IMR-90 (cell line): ENCODE results near the gene VNN1. TPM values are rescaled to one million over a fixed set of nuclear protein-coding genes. Genes with fewer than 3 reads are reported as not detected.
A peak's percentile ranks its signal among the peaks of the same experiment; 100 is the strongest.

ENCODE experiments used
- ATAC-seq: fragments of 200-7000 bp; cut with Tn5 transposase; 2 replicates; pipeline ENCODE4 v1.9.1; 2020; ENCODE audit warnings: low read depth, mild to moderate bottlenecking, moderate library complexity
- BruUV-seq: library from RNA; stranded (reverse); fragments of 400-500 nt; replicated peaks from 2 replicates; lab custom pipeline; 2021; lab: Mats Ljungman, UMichigan
- CTCF ChIA-PET: fragments of 300-600 bp; formaldehyde crosslinking; extraction: SDS; loops from one replicate; lab custom pipeline; 2021; ENCODE audit warnings: antibody characterized with exemption; lab: Yijun Ruan, JAX
- POLR2A ChIA-PET: fragments of 300-600 bp; sonication (Branson Sonifier 250); formaldehyde crosslinking; loops from one replicate; lab custom pipeline; 2022; ENCODE audit warnings: antibody characterized with exemption; ENCODE audit not compliant: unreplicated experiment; lab: Charles Lee
- DNase-seq: peaks from one replicate; pipeline ENCODE4 v3.0.0; 2013
- H2AFZ ChIP-seq: replicated peaks from 2 replicates; pipeline ENCODE3; 2013; ENCODE audit warnings: low read length, mild to moderate bottlenecking; ENCODE audit not compliant: poor library complexity
- H2AK5ac ChIP-seq: 2 replicates; pipeline ENCODE4 v1.6.1; 2013; ENCODE audit warnings: low read depth, low read length, inconsistent platforms
- H2AK9ac ChIP-seq: replicated peaks from 2 replicates; pipeline ENCODE3; 2013; ENCODE audit warnings: mild to moderate bottlenecking, low read depth, low read length, moderate library complexity; ENCODE audit not compliant: poor library complexity
- H2BK120ac ChIP-seq: 2 replicates; pipeline ENCODE4 v1.6.1; 2013; ENCODE audit warnings: low read depth, low read length, inconsistent platforms
- H2BK15ac ChIP-seq: 3 replicates; pipeline ENCODE4 v1.6.1; 2013; ENCODE audit warnings: low read depth, low read length, inconsistent platforms
- H2BK20ac ChIP-seq: 2 replicates; pipeline ENCODE4 v1.6.1; 2013; ENCODE audit warnings: low read depth, mild to moderate bottlenecking, inconsistent platforms, low read length, moderate library complexity
- H2BK5ac ChIP-seq: 2 replicates; pipeline ENCODE4 v1.6.1; 2013; ENCODE audit warnings: mild to moderate bottlenecking, low read depth, low read length, inconsistent platforms; ENCODE audit not compliant: poor library complexity, severe bottlenecking
- H3K14ac ChIP-seq: replicated peaks from 2 replicates; pipeline ENCODE4 v1.6.1; 2013; ENCODE audit warnings: low read depth, low read length, inconsistent platforms
- H3K18ac ChIP-seq: 2 replicates; pipeline ENCODE4 v1.6.1; 2013; ENCODE audit warnings: low read depth, low read length, control low read depth
- H3K23ac ChIP-seq: 2 replicates; pipeline ENCODE4 v1.6.1; 2013; ENCODE audit warnings: low read depth, low read length, inconsistent platforms
- H3K27ac ChIP-seq: 2 replicates; pipeline ENCODE4 v1.5.1; 2013; ENCODE audit warnings: mild to moderate bottlenecking, control low read depth, low read length; ENCODE audit not compliant: insufficient read depth
- H3K27me3 ChIP-seq: 2 replicates; pipeline ENCODE4 v1.6.1; 2013; ENCODE audit warnings: low read length; ENCODE audit not compliant: control insufficient read depth, insufficient read depth
- H3K36me3 ChIP-seq: 2 replicates; pipeline ENCODE4 v1.6.1; 2013; ENCODE audit warnings: low read length, mixed read lengths; ENCODE audit not compliant: control insufficient read depth, insufficient read depth
- H3K4ac ChIP-seq: 2 replicates; pipeline ENCODE4 v1.6.1; 2013; ENCODE audit warnings: low read depth, low read length, inconsistent platforms
- H3K4me1 ChIP-seq: 2 replicates; pipeline ENCODE4 v1.6.1; 2013; ENCODE audit warnings: low read length, mixed read lengths; ENCODE audit not compliant: control insufficient read depth, insufficient read depth
- H3K4me2 ChIP-seq: 2 replicates; pipeline ENCODE4 v1.6.1; 2013; ENCODE audit warnings: low read depth, mild to moderate bottlenecking, control low read depth, low read length, moderate library complexity
- H3K4me3 ChIP-seq: 2 replicates; pipeline ENCODE4 v1.5.1; 2013; ENCODE audit warnings: low read depth, mild to moderate bottlenecking, control low read depth, low read length, moderate library complexity; ENCODE audit not compliant: insufficient read depth
- H3K56ac ChIP-seq: 2 replicates; pipeline ENCODE4 v1.6.1; 2013; ENCODE audit warnings: low read length, inconsistent platforms; ENCODE audit not compliant: insufficient read depth; ENCODE audit errors: extremely low read depth
- H3K79me1 ChIP-seq, 2 experiments: 2 replicates each; pipeline ENCODE4 v1.6.1; 2013; ENCODE audit warnings: low read length in 2 of 2, inconsistent platforms in 1 of 2, low read depth in 1 of 2
- H3K9ac ChIP-seq: 2 replicates; pipeline ENCODE4 v1.6.1; 2013; ENCODE audit warnings: low read depth, low read length, control low read depth
- H3K9me1 ChIP-seq: 2 replicates; pipeline ENCODE4 v1.6.1; 2013; ENCODE audit warnings: low read length, inconsistent platforms; ENCODE audit not compliant: insufficient read depth
- H3K9me3 ChIP-seq: 2 replicates; pipeline ENCODE4 v1.6.1; 2013; ENCODE audit warnings: low read length; ENCODE audit not compliant: control insufficient read depth, insufficient read depth
- H4K20me1 ChIP-seq: 2 replicates; pipeline ENCODE4 v1.6.1; 2013; ENCODE audit warnings: low read length, inconsistent platforms; ENCODE audit not compliant: insufficient read depth
- H4K5ac ChIP-seq: 2 replicates; pipeline ENCODE4 v1.6.1; 2013; ENCODE audit warnings: mild to moderate bottlenecking, low read depth, low read length, control low read depth
- H4K8ac ChIP-seq, 2 experiments: 2 replicates each; pipeline ENCODE4 v1.6.1; 2013; ENCODE audit warnings: low read depth in 2 of 2, low read length in 2 of 2, control low read depth in 1 of 2, inconsistent platforms in 1 of 2
- H4K91ac ChIP-seq: 2 replicates; pipeline ENCODE4 v1.6.1; 2013; ENCODE audit warnings: low read depth, low read length, inconsistent platforms; ENCODE audit not compliant: insufficient read depth
- CEBPB ChIP-seq: IDR thresholded peaks from 2 replicates; pipeline ENCODE4 v1.6.1; 2012; ENCODE audit warnings: low read depth, low read length, improper control_type of control experiment
- NFE2L2 ChIP-seq: fragments of 150-350 bp; IDR thresholded peaks from 2 replicates; pipeline ENCODE4 v1.6.1; 2016; ENCODE audit warnings: low read depth, mild to moderate bottlenecking, low read length
- WGBS, 2 experiments: methylation state at CpG; one replicate each; pipeline versions ENCODE4 v1.1.5 to v1.1.7; 2013; ENCODE audit warnings: missing lambda C conversion rate in 2 of 2; ENCODE audit not compliant: insufficient read length in 1 of 2; ENCODE audit errors: extremely low coverage in 2 of 2; 5-methylcytosine and 5-hydroxymethylcytosine counted together
- dilution Hi-C: fragments of 300-500 bp; cut with HindIII; formaldehyde crosslinking; loops from one replicate; pipeline ENCODE4 v1.14.3; 2018; ENCODE audit warnings: low sequenced_read_pairs; ENCODE audit not compliant: unreplicated experiment
- in situ Hi-C: fragments of 300-500 bp; cut with MboI; formaldehyde crosslinking; loops from 3 replicates; pipeline ENCODE4 v1.14.3; 2019; ENCODE audit warnings: low sequenced_read_pairs, inconsistent platforms, mixed read lengths
- intact Hi-C: fragments of 100-400 bp; cut with micrococcal nuclease; formaldehyde crosslinking; loops from 2 replicates; pipeline ENCODE4 v1.10.0; 2022
- polyA plus RNA-seq, 3 experiments: library from polyadenylated mRNA; depleted of rRNA; stranded (reverse); fragments of >200 nt; gene quantifications; 2 replicates each; pipeline ENCODE4 v1.2.3, GENCODE V29; 2012; ENCODE audit warnings: low replicate concordance in 1 of 3
- total RNA-seq: library from RNA; depleted of rRNA; stranded (reverse); fragments of >200 nt; gene quantifications from 2 replicates; pipeline ENCODE4 v1.2.3, GENCODE V29; 2012

VNN1 gene
- total and polyA plus RNA-seq, 2 of the 4 experiments (the other 2 are of a cell fraction) = 0.07 TPM; not detected in 1

DNA sequence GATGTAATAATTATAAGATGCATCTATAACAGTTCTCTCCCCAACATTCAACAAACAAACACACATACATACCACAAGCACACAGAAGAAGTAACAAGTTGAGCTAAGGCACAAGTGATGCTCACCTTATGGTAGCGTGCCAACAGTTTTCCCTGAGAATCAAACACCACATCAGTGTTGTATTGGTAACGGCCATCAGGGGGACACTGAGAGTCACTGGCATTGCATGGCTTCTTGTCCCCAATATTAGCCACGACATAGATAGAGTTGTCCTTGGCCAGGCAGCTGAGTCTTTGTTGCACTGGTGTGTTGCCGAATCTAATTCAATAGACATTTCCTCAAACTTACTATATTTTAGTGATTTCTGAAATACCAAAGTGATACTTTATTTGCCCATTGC is 14.8 kb upstream of the VNN1 start:
- Histone ChIP-seq H4K8ac (peak overlapping the region; percentile 11 to 50; a peak in 1 of 4 replicates), H3K4me3 (no peak overlapping the region), H2BK15ac (peak overlapping the region; percentile 53; the same call in 1 of the 3 replicates), H4K20me1 (no peaks in the 10 kb centered on the region), H3K27ac (peak overlapping the region; percentile 69; the same call in 1 of the 2 replicates), H2BK5ac (no peak overlapping the region), H3K14ac (peak overlapping the region; percentile 50; the same call in 1 of the 2 replicates), H2BK120ac (peak overlapping the region; percentile 61), H3K23ac (peak overlapping the region; percentile 7; the same call in 1 of the 2 replicates), H3K9me1 (peaks cover 4% of the 10 kb centered on the region), H2AK9ac (no peak overlapping the region), H2BK20ac (peak overlapping the region; percentile 65), H3K56ac (no peak overlapping the region), H3K27me3 (no peaks in the 10 kb centered on the region), H4K91ac (peak overlapping the region; percentile 53), H4K5ac (peak overlapping the region; percentile 77), H3K9me3 (no peaks in the 10 kb centered on the region), H3K4me2 (no peak overlapping the region; the same call in 1 of the 2 replicates), H3K36me3 (no peaks in the 10 kb centered on the region; the same call in 1 of the 2 replicates), H2AFZ (no peak overlapping the region), H2AK5ac (peak overlapping the region; percentile 77), H3K4me1 (peaks cover 8% of the 10 kb centered on the region), H3K18ac (peak overlapping the region; percentile 70), H3K9ac (no peak overlapping the region; the same call in 1 of the 2 replicates), H3K79me1 (no peaks in the 10 kb centered on the region), H3K4ac (peak overlapping the region; percentile 28; the same call in 1 of the 2 replicates)
- no TSS peak for BruUV-seq
- 0 out of 2 replicates have a peak, but pooled peaks have one; percentile 28 for TF ChIP-seq CEBPB
- no peak for TF ChIP-seq NFE2L2
- POLR2A ChIA-PET = interaction anchor here (0.9 kb wide), 1 partner anchor 14 kb away, joined by 3 read pairs; no protein-coding TSS in a partner anchor
- intact Hi-C loops = no loop called here
- in situ Hi-C loops = no loop called here
- WGBS, 2 experiments = no CpG with 5 or more reads among the region's 4 CpGs
- dilution Hi-C loops = no loop called here
- CTCF ChIA-PET = interaction anchor here (0.7 to 1.4 kb wide), 4 partner anchors 12 to 71 kb away, joined by 3 to 5 read pairs (median 4); no protein-coding TSS in a partner anchor
- DNase-seq (no peak), ATAC-seq (no peak)
